H9 (cell line): ENCODE measurements around the gene VEGFA. TPM values are rescaled to one million over a fixed set of nuclear protein-coding genes. Genes with fewer than 3 reads are reported as not detected.

Experiments
- DNase-seq: peaks from one replicate; pipeline ENCODE4 v3.0.0-alpha.2; 2017
- H2AFZ ChIP-seq: one replicate; pipeline ENCODE4 v1.6.1; 2013; ENCODE audit warnings: mild to moderate bottlenecking, low read length, control low read depth, moderate library complexity
- H2AK5ac ChIP-seq: 2 replicates; pipeline ENCODE4 v1.6.1; 2013; ENCODE audit warnings: low read length, control low read depth, mixed read lengths; ENCODE audit not compliant: insufficient read length
- H2BK120ac ChIP-seq: one replicate; pipeline ENCODE4 v1.6.1; 2013; ENCODE audit warnings: low read depth, mild to moderate bottlenecking, low read length, control low read depth, inconsistent platforms; ENCODE audit not compliant: poor library complexity, severe bottlenecking
- H2BK12ac ChIP-seq: 2 replicates; pipeline ENCODE4 v1.6.1; 2013; ENCODE audit warnings: low read length, control low read depth, mixed read lengths, low read depth; ENCODE audit not compliant: insufficient read length
- H2BK15ac ChIP-seq: 2 replicates; pipeline ENCODE4 v1.6.1; 2013; ENCODE audit warnings: low read depth, low read length, control low read depth
- H2BK20ac ChIP-seq: one replicate; pipeline ENCODE4 v1.6.1; 2013; ENCODE audit warnings: low read depth, mild to moderate bottlenecking, low read length, control low read depth, inconsistent platforms; ENCODE audit not compliant: poor library complexity, severe bottlenecking
- H2BK5ac ChIP-seq: 2 replicates; pipeline ENCODE4 v1.6.1; 2013; ENCODE audit warnings: low read length, control low read depth, mixed read lengths; ENCODE audit not compliant: insufficient read length
- H3K14ac ChIP-seq: 2 replicates; pipeline ENCODE4 v1.6.1; 2013; ENCODE audit warnings: low read length, control low read depth; ENCODE audit not compliant: insufficient read depth
- H3K18ac ChIP-seq: 2 replicates; pipeline ENCODE4 v1.6.1; 2013; ENCODE audit warnings: low read depth, mild to moderate bottlenecking, mixed read lengths, low read length, control low read depth; ENCODE audit not compliant: insufficient read length
- H3K23ac ChIP-seq: 2 replicates; pipeline ENCODE4 v1.6.1; 2013; ENCODE audit warnings: low read length, control low read depth, mixed read lengths, low read depth; ENCODE audit not compliant: insufficient read length
- H3K23me2 ChIP-seq: 2 replicates; pipeline ENCODE4 v1.6.1; 2013; ENCODE audit warnings: low read depth, mild to moderate bottlenecking, mixed read lengths, low read length, control low read depth; ENCODE audit not compliant: insufficient read length, poor library complexity, severe bottlenecking
- H3K27ac ChIP-seq: 2 replicates; pipeline ENCODE4 v1.5.1; 2013; ENCODE audit warnings: low read length, control low read depth, mixed read lengths, low read depth; ENCODE audit not compliant: insufficient read length
- H3K27me3 ChIP-seq: 2 replicates; pipeline ENCODE4 v1.6.1; 2013; ENCODE audit warnings: low read length, control low read depth, inconsistent platforms; ENCODE audit not compliant: insufficient read depth
- H3K4ac ChIP-seq: 2 replicates; pipeline ENCODE4 v1.6.1; 2013; ENCODE audit warnings: low read depth, mild to moderate bottlenecking, control low read depth, inconsistent platforms, low read length, moderate library complexity
- H3K4me1 ChIP-seq: 2 replicates; pipeline ENCODE4 v1.6.1; 2013; ENCODE audit warnings: low read length, control low read depth, inconsistent platforms; ENCODE audit not compliant: insufficient read depth
- H3K4me2 ChIP-seq: 2 replicates; pipeline ENCODE4 v1.6.1; 2013; ENCODE audit warnings: low read length, control low read depth, mixed read lengths; ENCODE audit not compliant: insufficient read length, insufficient read depth
- H3K56ac ChIP-seq: 2 replicates; pipeline ENCODE4 v1.6.1; 2013; ENCODE audit warnings: low read depth, mild to moderate bottlenecking, mixed read lengths, low read length, control low read depth; ENCODE audit not compliant: insufficient read length
- H3K79me1 ChIP-seq: 2 replicates; pipeline ENCODE4 v1.6.1; 2013; ENCODE audit warnings: low read depth, mild to moderate bottlenecking, moderate library complexity, low read length, control low read depth, inconsistent platforms; ENCODE audit not compliant: insufficient read depth, poor library complexity, severe bottlenecking
- H3K79me2 ChIP-seq: 2 replicates; pipeline ENCODE4 v1.6.1; 2013; ENCODE audit warnings: low read length, control low read depth, inconsistent platforms; ENCODE audit not compliant: insufficient read depth
- H3K9ac ChIP-seq: 2 replicates; pipeline ENCODE4 v1.6.1; 2013; ENCODE audit warnings: low read length, control low read depth, mixed read lengths; ENCODE audit not compliant: insufficient read length; ENCODE audit errors: extremely low read depth
- H3K9me3 ChIP-seq: one replicate; pipeline ENCODE4 v1.6.1; 2013; ENCODE audit warnings: low read depth, low read length, inconsistent platforms; ENCODE audit not compliant: control insufficient read depth
- H3T11ph ChIP-seq: one replicate; pipeline ENCODE4 v1.6.1; 2013; ENCODE audit warnings: mild to moderate bottlenecking, low read length, control low read depth, inconsistent platforms
- H4K20me1 ChIP-seq: one replicate; pipeline ENCODE4 v1.6.1; 2013; ENCODE audit not compliant: control insufficient read depth, insufficient read length, insufficient read depth
- H4K5ac ChIP-seq: 2 replicates; pipeline ENCODE4 v1.6.1; 2013; ENCODE audit warnings: low read depth, mild to moderate bottlenecking, mixed read lengths, low read length, control low read depth; ENCODE audit not compliant: insufficient read length
- H4K8ac ChIP-seq: replicated peaks from 2 replicates; pipeline ENCODE4 v1.6.1; 2013; ENCODE audit warnings: low read length, control low read depth, mixed read lengths, low read depth; ENCODE audit not compliant: insufficient read length
- H4K91ac ChIP-seq: 2 replicates; pipeline ENCODE4 v1.6.1; 2013; ENCODE audit warnings: low read depth, mild to moderate bottlenecking, moderate library complexity, mixed read lengths, low read length, control low read depth; ENCODE audit not compliant: insufficient read length
- H3K27ac Mint-ChIP-seq, 3 experiments: 2 replicates in 2 of 3; 3 replicates in 1 of 3; pipeline ENCODE4 v1.8.0; 2020 to 2021; ENCODE audit warnings: mixed read lengths in 3 of 3, mild to moderate bottlenecking in 1 of 3, moderate library complexity in 1 of 3
- H3K27me3 Mint-ChIP-seq: 2 replicates; pipeline ENCODE4 v1.8.0; 2021; ENCODE audit warnings: low read depth, mild to moderate bottlenecking, moderate library complexity, mixed read lengths
- H3K36me3 Mint-ChIP-seq, 3 experiments: 2 replicates in 2 of 3; 3 replicates in 1 of 3; pipeline ENCODE4 v1.8.0; 2020 to 2021; ENCODE audit warnings: low read depth in 3 of 3, mixed read lengths in 3 of 3; ENCODE audit not compliant: insufficient read depth in 1 of 3
- H3K4me1 Mint-ChIP-seq, 2 experiments: 2 replicates each; pipeline ENCODE4 v1.8.0; 2020; ENCODE audit warnings: mixed read lengths in 2 of 2
- H3K4me3 Mint-ChIP-seq, 2 experiments: 2 replicates in 1 of 2; 3 replicates in 1 of 2; pipeline ENCODE4 v1.8.0; 2020 to 2021; ENCODE audit warnings: mild to moderate bottlenecking in 2 of 2, mixed read lengths in 2 of 2, moderate library complexity in 1 of 2
- H3K9me3 Mint-ChIP-seq, 2 experiments: 2 replicates in 1 of 2; 3 replicates in 1 of 2; pipeline ENCODE4 v1.8.0; 2020; ENCODE audit warnings: mild to moderate bottlenecking in 2 of 2, mixed read lengths in 2 of 2, moderate library complexity in 1 of 2
- WGBS: extraction: QIAGEN DNeasy Blood & Tissue Kit; methylation state at CpG from one replicate; pipeline ENCODE4 v1.1.7; 2013; ENCODE audit warnings: missing lambda C conversion rate, low lambda C conversion rate, mixed read lengths; ENCODE audit not compliant: insufficient read length; ENCODE audit errors: extremely low coverage; 5-methylcytosine and 5-hydroxymethylcytosine counted together
- total RNA-seq: library from RNA; stranded (reverse); gene quantifications from 2 replicates; pipeline ENCODE4 v1.2.1, GENCODE V29; 2021
- TF ChIP-seq, protein P1 (sequence below): fragments of 200-600 bp; sonication (generic); conservative IDR thresholded peaks from 3 replicates; pipeline ENCODE4 v1.8.0; 2021; ENCODE audit warnings: antibody characterized with exemption, mild to moderate bottlenecking

Gene VEGFA
- total RNA-seq, 1 experiment from 2014 or later, result 47.9 TPM

DNA sequence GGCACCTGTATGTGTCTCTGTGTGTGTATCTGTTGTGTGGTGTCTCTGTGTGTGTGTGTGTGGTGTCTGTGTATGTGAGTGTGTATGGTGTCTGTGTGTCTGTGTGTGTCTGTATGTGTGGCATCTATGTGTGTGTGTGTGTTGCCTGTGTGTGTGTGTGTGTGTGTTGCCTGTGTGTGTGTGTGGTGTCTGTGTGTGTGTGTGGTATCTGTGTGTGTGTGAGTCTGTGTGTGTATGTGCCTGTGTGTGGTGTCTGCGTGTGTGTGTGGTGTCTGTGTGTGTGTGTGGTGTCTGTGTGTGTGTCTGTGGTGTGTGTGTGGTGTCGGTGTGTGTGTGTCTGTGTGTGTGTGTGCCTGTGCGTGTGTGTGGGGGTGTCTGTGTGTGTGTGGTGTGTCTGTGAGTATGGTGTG is 31.7 kb upstream of the VEGFA start:
- Histone ChIP-seq H3K4ac (no peak overlapping the region), H2BK15ac (no peak overlapping the region), H3K23ac (no peak overlapping the region), H3K14ac (no peak overlapping the region), H2BK120ac (no peak overlapping the region), H3K27me3 (no peaks in the 10 kb centered on the region), H2BK20ac (no peak overlapping the region), H3K4me1 (no peaks in the 10 kb centered on the region), H3K9ac (no peak overlapping the region), H3K56ac (no peak overlapping the region), H3K23me2 (no peaks in the 10 kb centered on the region), H4K91ac (no peak overlapping the region), H3K18ac (no peak overlapping the region), H3K9me3 (no peaks in the 10 kb centered on the region), H3K27ac (no peak overlapping the region), H2AFZ (no peak overlapping the region), H3K79me2 (no peaks in the 10 kb centered on the region), H4K8ac (no peak overlapping the region), H2BK12ac (no peak overlapping the region), H4K5ac (no peak overlapping the region), H2AK5ac (no peak overlapping the region), H3K4me2 (no peak overlapping the region), H3K79me1 (no peaks in the 10 kb centered on the region), H2BK5ac (no peak overlapping the region), H3T11ph (no peak overlapping the region), H4K20me1 (no peaks in the 10 kb centered on the region)
- no CpG with 5 or more reads among the region's 3 CpGs for WGBS
- Mint-ChIP-seq H3K27me3 (no peaks in the 10 kb centered on the region), H3K4me1 (peaks cover 13 to 51% of the 10 kb centered on the region in 2 experiments), H3K36me3 (no peaks in the 10 kb centered on the region; a peak in 1 of 7 replicates), H3K4me3 (no peak overlapping the region; a peak in 1 of 5 replicates), H3K27ac (peak overlapping the region in 1 of 3 experiments; percentile 1; a peak in 1 of 7 replicates), H3K9me3 (no peaks in the 10 kb centered on the region; a peak in 1 of 5 replicates)
- TF ChIP-seq, protein P1, sequence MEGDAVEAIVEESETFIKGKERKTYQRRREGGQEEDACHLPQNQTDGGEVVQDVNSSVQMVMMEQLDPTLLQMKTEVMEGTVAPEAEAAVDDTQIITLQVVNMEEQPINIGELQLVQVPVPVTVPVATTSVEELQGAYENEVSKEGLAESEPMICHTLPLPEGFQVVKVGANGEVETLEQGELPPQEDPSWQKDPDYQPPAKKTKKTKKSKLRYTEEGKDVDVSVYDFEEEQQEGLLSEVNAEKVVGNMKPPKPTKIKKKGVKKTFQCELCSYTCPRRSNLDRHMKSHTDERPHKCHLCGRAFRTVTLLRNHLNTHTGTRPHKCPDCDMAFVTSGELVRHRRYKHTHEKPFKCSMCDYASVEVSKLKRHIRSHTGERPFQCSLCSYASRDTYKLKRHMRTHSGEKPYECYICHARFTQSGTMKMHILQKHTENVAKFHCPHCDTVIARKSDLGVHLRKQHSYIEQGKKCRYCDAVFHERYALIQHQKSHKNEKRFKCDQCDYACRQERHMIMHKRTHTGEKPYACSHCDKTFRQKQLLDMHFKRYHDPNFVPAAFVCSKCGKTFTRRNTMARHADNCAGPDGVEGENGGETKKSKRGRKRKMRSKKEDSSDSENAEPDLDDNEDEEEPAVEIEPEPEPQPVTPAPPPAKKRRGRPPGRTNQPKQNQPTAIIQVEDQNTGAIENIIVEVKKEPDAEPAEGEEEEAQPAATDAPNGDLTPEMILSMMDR, result no peak
- DNase-seq, result peak; percentile 16
